Measurements from ENCODE around the gene UBE2D1.
"Not testable (repeated sequence)": the region's sequence is repeated elsewhere in the genome, so short reads cannot be mapped to it uniquely, and the experiment has no call there.

Gene UBE2D1

GRCh38 chr10:58384999-58385783 lies 50.4 kb downstream of the UBE2D1 start, which contains the start of gene TFAM:
TFAM (plus strand) TSS chr10:58385410; CDS start chr10:58385548, 138 bp downstream.
- peak; percentile 82 for DNase-seq

- DNase-seq = no peak
Measured at GRCh38 chr10:58385784-58386112, 50.9 kb downstream of the UBE2D1 start.

DNA sequence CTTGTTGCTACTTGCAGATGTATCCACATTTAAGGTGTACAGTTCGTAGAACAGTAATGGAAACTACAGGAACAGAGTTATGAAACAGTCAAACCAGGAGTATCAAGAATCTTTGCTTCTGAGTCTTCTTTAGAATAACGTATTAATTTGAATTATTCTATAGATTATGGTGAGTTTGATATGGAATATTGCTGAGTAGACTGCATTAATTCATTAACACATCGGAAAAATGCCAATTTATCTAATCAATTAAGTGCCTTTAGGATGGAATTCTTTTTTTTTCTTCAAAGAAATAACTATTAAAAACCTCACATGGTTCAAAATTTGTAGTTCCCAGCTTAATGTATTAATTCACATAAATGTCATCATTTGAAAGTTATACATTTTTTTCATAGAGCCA lies 54.2 kb downstream of the UBE2D1 start:
- no peak for DNase-seq

GRCh38 chr10:58393317-58393716 lies 58.5 kb downstream of the UBE2D1 start:
- no peak for DNase-seq

DNA sequence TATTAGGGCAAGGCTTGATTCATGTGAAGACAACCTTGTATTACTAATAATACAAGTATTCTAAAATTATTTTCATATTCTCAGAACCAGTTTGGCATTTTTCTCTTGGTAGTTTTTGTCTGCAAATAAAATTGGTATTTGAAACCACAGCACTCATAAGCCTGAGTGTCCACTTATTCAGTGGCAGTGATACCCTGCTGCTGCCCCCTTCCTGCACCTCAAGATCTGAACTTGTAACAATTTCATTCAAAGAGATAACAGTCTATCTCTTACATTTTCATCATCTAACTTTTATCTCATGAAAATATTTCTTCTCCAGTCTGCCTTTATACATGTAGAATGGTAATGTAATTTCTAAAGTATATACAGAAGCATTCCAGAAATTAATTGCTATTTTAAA lies 59.7 kb downstream of the UBE2D1 start:
- no peak for DNase-seq

DNA sequence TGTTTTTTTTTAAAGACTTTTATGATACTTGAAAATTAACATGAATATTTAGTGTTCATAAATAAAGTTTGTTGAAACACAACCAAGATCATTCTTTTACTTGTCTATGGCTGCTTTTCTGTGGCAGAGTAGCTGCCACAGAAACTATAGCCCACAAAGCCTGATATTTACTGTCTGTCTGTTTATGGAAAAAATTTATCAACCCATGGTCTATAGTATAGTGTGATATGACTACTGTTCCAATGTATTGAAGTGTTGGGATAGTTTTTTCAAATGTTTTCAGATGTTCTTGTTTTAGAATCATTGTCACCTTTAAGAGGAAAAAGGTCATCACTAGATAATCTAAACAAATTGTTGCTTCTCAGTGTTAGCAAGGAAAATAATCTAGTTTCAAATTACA lies 61.3 kb downstream of the UBE2D1 start:
- DNase-seq = no peak

GRCh38 chr10:58397830-58398229 lies 63.0 kb downstream of the UBE2D1 start:
- no peak for DNase-seq

GRCh38 chr10:58399410-58399809 lies 64.6 kb downstream of the UBE2D1 start:
- DNase-seq = no peak

GRCh38 chr10:58400609-58401008 lies 65.8 kb downstream of the UBE2D1 start:
- no peak for DNase-seq

DNA sequence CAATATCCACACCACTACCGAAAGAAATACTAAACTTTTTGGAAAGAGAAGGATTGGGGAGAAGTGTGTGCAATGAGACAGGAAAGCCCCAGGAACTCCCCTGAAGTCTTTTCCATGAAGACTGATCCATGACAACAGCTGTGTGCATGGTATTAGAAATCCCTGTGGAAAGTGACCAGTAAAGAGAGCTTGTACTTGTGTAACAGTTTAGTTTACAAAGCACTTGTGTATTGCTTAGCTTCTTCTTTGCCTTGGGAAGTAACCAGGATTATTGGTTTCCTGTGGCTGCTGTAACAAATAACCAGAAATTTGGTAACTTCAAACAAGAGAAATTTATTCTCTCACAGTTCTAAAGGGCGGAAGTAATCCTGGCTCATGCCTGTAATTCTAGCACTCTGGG lies 69.2 kb downstream of the UBE2D1 start:
- no peak for DNase-seq

GRCh38 chr10:58409956-58410610 lies 75.3 kb downstream of the UBE2D1 start:
- no peak for DNase-seq

GRCh38 chr10:58412502-58412961 lies 77.7 kb downstream of the UBE2D1 start:
- no peak for DNase-seq

DNA sequence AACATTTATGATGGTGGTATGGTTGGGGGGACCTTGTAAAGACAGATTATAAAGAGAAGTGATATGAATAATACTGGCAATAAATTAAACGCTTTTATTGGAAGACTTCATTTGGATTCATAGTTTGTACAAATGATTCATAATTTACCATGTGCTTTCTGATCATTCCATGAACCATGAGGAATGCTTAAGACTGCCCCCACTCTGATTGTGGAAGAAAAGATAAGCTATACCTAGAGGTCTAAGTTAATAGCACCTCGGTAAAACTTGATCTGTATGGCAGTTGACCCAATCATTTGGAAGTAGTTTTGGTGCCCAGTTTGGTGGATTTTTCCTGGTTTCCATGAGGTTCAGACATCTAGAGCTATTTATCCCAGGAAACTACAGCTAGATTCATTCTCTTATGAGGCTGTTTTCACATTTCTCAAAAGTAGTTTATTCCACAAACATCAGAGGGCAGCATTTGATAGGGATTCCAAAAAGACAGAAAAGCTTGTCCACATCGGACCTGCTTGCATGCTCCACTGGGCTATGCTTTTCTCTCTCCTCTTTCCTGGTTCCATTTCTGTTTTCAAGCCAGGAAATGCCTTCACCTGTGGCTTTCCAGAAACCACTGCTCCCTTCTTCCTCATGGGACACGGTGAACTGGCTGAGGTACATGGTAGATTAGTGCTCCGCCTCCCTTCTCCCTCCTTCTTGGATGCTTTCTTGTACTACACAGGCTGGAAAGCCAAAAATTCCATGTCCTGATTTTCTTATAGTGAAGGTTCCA lies 79.7 kb downstream of the UBE2D1 start:
- DNase-seq = peak; percentile 7

GRCh38 chr10:58415757-58416156 lies 81.0 kb downstream of the UBE2D1 start:
- no peak for DNase-seq

DNA sequence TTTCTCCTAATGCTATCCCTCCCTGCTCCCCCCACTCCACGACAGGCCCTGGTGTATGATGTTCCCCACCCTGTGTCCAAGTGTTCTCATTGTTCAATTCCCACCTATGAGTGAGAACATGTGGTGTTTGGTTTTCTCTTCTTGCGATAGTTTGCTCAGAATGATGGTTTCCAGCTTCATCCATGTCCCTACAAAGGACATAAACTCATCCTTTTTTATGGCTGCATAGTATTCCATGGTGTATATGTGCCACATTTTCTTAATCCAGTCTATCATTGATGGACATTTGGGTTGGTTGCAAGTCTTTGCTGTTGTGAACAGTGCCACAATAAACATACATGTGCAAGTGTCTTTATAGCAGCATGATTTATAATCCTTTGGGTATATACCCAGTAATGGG lies 83.1 kb downstream of the UBE2D1 start:
- DNase-seq = not testable (repeated sequence)
